ENCODE results near the gene HACD4.
"Not testable (repeated sequence)": the region's sequence is repeated elsewhere in the genome, so short reads cannot be mapped to it uniquely, and the experiment has no call there.

The HACD4 gene

GRCh38 chr9:21016701-21017491, 14.5 kb downstream of the HACD4 start:
- no peak for DNase-seq (ENCODE audit: low read depth in 2 of 2)

GRCh38 chr9:21015995-21016394, 15.4 kb downstream of the HACD4 start:
- no peak for DNase-seq (ENCODE audit: low read depth in 2 of 2)

GRCh38 chr9:21015129-21015815, 16.2 kb downstream of the HACD4 start:
- no peak for DNase-seq (ENCODE audit: low read depth in 2 of 2)

- DNase-seq (ENCODE audit: low read depth in 2 of 2), result no peak
These were observed 29.4 kb downstream of the HACD4 start for GRCh38 chr9:21002040-21002439.

- DNase-seq (ENCODE audit: low read depth in 2 of 2), result peak in 1 of 2 donors; percentile 2
These were observed 29.9 kb downstream of the HACD4 start for GRCh38 chr9:21001581-21001980.

GRCh38 chr9:20997503-20998076, 33.9 kb downstream of the HACD4 start:
- no peak for DNase-seq (ENCODE audit: low read depth in 2 of 2)

GRCh38 chr9:20996809-20997208, 34.6 kb downstream of the HACD4 start:
- DNase-seq (ENCODE audit: low read depth in 2 of 2), result no peak

- DNase-seq (ENCODE audit: low read depth in 2 of 2), result no peak
These were observed 35.8 kb downstream of the HACD4 start for GRCh38 chr9:20995616-20996015.

GRCh38 chr9:20994486-20994885, 37.0 kb downstream of the HACD4 start:
- no peak for DNase-seq (ENCODE audit: low read depth in 2 of 2)

- no peak for DNase-seq (ENCODE audit: low read depth in 2 of 2)
These were observed 40.6 kb downstream of the HACD4 start for GRCh38 chr9:20990867-20991266.

- DNase-seq (ENCODE audit: low read depth in 2 of 2), result no peak
These were observed 41.5 kb downstream of the HACD4 start for GRCh38 chr9:20989923-20990341.

- no peak for DNase-seq (ENCODE audit: low read depth in 2 of 2)
These were observed 42.6 kb downstream of the HACD4 start for GRCh38 chr9:20988671-20989315.

GRCh38 chr9:20988061-20988460, 43.4 kb downstream of the HACD4 start:
- no peak for DNase-seq (ENCODE audit: low read depth in 2 of 2)

- no peak for DNase-seq (ENCODE audit: low read depth in 2 of 2)
These were observed 43.9 kb downstream of the HACD4 start for GRCh38 chr9:20987521-20987920.

- no peak for DNase-seq (ENCODE audit: low read depth in 2 of 2)
These were observed 45.4 kb downstream of the HACD4 start for GRCh38 chr9:20985851-20986600.

GRCh38 chr9:20984506-20984905, 46.9 kb downstream of the HACD4 start:
- no peak for DNase-seq (ENCODE audit: low read depth in 2 of 2)

GRCh38 chr9:20981486-20981885, 50.0 kb downstream of the HACD4 start:
- DNase-seq (ENCODE audit: low read depth in 2 of 2), result no peak

GRCh38 chr9:20980832-20981455, 50.5 kb downstream of the HACD4 start:
- DNase-seq (ENCODE audit: low read depth in 2 of 2), result no peak

- DNase-seq (ENCODE audit: low read depth in 2 of 2), result no peak
These were observed 53.2 kb downstream of the HACD4 start for GRCh38 chr9:20978249-20978648.

- not testable (repeated sequence) for DNase-seq (ENCODE audit: low read depth in 2 of 2)
These were observed 57.1 kb downstream of the HACD4 start for GRCh38 chr9:20974191-20974938.
